Prostate gland (tissue), 2 donors: ENCODE data around the gene HSF2BP. TPM values are rescaled to one million over a fixed set of nuclear protein-coding genes. Genes with fewer than 3 reads are reported as not detected.
"Not testable (repeated sequence)": the region's sequence is repeated elsewhere in the genome, so short reads cannot be mapped to it uniquely, and the experiment has no call there.

Experiments
- DNase-seq: peaks from one replicate; pipeline ENCODE4 v3.0.0-alpha.2; 2019; ENCODE audit warnings: low spot score
- H3K27ac ChIP-seq, 2 donors: fragments of 200-600 bp; sonication (generic); 2 replicates each; pipeline ENCODE4 v1.5.1; 2017 to 2019
- H3K27me3 ChIP-seq: fragments of 200-600 bp; sonication (generic); replicated peaks from 2 replicates; pipeline ENCODE4 v1.5.1; 2019; ENCODE audit not compliant: insufficient read depth
- H3K36me3 ChIP-seq, 2 donors: fragments of 200-600 bp; sonication (generic); 1 replicate in 1 of 2; 2 replicates in 1 of 2; pipeline versions ENCODE4 v1.5.1 to v1.8.1; 2017 to 2019
- H3K4me1 ChIP-seq: fragments of 200-600 bp; sonication (generic); replicated peaks from 2 replicates; pipeline ENCODE4 v1.5.1; 2019
- H3K4me3 ChIP-seq, 2 donors: fragments of 200-600 bp; sonication (generic); 2 replicates each; pipeline ENCODE4 v1.5.1; 2017 to 2019
- H3K9me3 ChIP-seq: fragments of 200-600 bp; sonication (generic); 2 replicates; pipeline ENCODE4 v1.5.1; 2017
- POLR2A ChIP-seq: fragments of 450-650 bp; IDR thresholded peaks from one replicate; pipeline ENCODE4 v1.6.1; 2016; ENCODE audit warnings: antibody characterized with exemption, mild to moderate bottlenecking
- POLR2AphosphoS5 ChIP-seq: sonication (generic); formaldehyde crosslinking; IDR thresholded peaks from one replicate; pipeline ENCODE4 v1.6.1; 2017; ENCODE audit warnings: antibody characterized with exemption
- WGBS: methylation state at CpG from one replicate; pipeline ENCODE4 v1.1.5; 2018; 5-methylcytosine and 5-hydroxymethylcytosine counted together
- intact Hi-C: fragments of 100-400 bp; cut with DNase I; formaldehyde crosslinking; loops from one replicate; pipeline ENCODE4 v1.14.2; 2022
- total RNA-seq, 2 donors: library from RNA; depleted of rRNA; stranded (reverse); fragments of >200 nt; gene quantifications; one replicate each; pipeline ENCODE4 v1.1.0, GENCODE V29; 2016
- TF ChIP-seq, protein P1 (sequence below), 4 experiments: fragments of 200-600 bp in 2 of 4; fragments of 450-650 bp in 2 of 4; sonication (generic) in 2 of 4; IDR thresholded peaks; 1 replicate in 3 of 4; 2 replicates in 1 of 4; pipeline ENCODE4 v1.5.1; 2016 to 2019; ENCODE audit warnings: antibody characterized with exemption in 4 of 4, mild to moderate bottlenecking in 2 of 4, moderate library complexity in 2 of 4

The HSF2BP gene
- total RNA-seq, 2 donors from 2014 or later = 3.2 to 7.0 TPM

DNA sequence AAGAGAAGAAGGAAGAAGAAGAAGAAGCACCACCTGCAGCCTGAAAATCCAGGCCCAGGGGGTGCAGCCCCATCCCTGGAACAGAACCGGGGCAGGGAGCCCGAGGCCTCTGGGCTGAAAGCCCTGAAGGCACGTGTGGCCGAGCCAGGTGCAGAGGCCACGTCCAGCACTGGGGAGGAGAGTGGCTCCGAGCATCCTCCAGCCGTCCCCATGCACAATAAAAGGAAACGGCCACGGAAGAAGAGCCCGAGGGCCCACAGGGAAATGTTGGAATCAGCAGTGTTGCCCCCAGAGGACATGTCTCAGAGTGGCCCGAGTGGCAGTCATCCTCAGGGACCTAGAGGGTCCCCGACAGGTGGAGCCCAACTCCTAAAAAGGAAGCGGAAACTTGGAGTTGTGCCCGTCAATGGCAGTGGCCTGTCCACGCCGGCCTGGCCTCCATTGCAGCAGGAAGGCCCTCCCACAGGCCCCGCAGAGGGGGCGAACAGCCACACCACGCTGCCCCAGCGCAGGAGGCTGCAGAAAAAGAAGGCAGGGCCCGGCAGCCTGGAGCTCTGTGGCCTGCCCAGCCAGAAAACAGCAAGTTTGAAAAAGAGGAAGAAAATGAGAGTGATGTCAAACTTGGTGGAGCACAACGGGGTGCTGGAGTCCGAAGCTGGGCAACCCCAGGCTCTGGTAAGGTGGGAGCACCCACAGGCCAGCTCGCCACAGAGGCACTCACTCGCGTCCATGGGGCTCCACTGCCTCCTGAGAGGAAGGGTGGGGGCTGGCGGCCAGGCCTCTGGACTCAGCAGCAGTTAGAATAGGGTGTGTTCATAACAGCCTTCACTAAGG lies 28.5 kb upstream of the HSF2BP start:
- Histone ChIP-seq H3K36me3 (peaks cover 4 to 37% of the 10 kb centered on the region in 2 donors), H3K4me3 (no peak overlapping the region), H3K9me3 (no peaks in the 10 kb centered on the region), H3K27ac (no peak overlapping the region), H3K27me3 (no peaks in the 10 kb centered on the region), H3K4me1 (no peaks in the 10 kb centered on the region)
- WGBS = 92% methylated on average over 27 of the region's 27 CpGs
- TF ChIP-seq POLR2AphosphoS5 (no peak), POLR2A (no peak)
- TF ChIP-seq, protein P1, sequence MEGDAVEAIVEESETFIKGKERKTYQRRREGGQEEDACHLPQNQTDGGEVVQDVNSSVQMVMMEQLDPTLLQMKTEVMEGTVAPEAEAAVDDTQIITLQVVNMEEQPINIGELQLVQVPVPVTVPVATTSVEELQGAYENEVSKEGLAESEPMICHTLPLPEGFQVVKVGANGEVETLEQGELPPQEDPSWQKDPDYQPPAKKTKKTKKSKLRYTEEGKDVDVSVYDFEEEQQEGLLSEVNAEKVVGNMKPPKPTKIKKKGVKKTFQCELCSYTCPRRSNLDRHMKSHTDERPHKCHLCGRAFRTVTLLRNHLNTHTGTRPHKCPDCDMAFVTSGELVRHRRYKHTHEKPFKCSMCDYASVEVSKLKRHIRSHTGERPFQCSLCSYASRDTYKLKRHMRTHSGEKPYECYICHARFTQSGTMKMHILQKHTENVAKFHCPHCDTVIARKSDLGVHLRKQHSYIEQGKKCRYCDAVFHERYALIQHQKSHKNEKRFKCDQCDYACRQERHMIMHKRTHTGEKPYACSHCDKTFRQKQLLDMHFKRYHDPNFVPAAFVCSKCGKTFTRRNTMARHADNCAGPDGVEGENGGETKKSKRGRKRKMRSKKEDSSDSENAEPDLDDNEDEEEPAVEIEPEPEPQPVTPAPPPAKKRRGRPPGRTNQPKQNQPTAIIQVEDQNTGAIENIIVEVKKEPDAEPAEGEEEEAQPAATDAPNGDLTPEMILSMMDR (IDR thresholded peaks at IDR 0.05) = no peak
- DNase-seq = no peak
- intact Hi-C loops = no loop called here

DNA sequence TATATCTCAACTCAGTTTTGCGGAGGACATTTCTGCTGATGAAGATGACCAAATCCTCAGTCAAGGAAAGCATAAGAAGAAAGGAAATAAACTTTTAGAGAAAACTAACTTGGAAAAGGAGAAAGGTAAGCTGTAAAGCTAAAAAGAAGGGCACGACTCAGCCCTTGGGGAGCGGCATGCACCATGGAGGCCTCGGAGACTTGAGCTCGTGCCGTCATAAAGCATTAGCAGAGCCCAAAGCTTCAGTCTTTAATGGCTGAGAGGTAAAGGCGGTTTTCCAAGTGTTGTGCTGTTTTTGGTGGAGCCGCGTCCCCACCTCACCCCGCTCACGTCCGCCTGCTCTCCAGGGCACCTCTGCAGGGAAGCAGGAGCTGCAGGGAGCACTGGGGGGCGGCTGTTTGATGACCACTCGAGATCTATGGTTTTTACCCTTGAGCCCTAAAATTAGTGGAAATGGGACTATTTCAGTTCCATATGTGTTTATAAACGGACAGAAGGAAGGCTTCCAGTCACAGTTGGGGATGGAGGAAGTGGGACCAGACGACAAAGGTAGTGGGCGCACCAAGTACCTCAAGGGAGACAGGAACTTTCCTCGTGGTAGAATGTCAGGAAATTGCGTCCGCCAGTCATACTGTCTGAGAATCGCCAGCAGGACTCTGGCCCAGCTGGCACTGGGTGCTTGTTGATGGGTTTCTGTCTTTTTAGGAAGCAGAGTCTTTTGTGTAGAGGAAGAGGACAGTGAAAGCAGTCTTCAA lies 27.7 kb upstream of the HSF2BP start:
- Histone ChIP-seq H3K27me3 (no peaks in the 10 kb centered on the region), H3K4me1 (no peaks in the 10 kb centered on the region), H3K27ac (no peak overlapping the region), H3K9me3 (no peaks in the 10 kb centered on the region), H3K4me3 (no peak overlapping the region), H3K36me3 (peaks cover 4 to 37% of the 10 kb centered on the region in 2 donors)
- intact Hi-C loops = no loop called here
- 92% methylated on average over 21 of the region's 21 CpGs for WGBS
- DNase-seq = no peak
- TF ChIP-seq POLR2A (no peak), POLR2AphosphoS5 (no peak)
- TF ChIP-seq, protein P1 (IDR thresholded peaks at IDR 0.05) = no peak

DNA sequence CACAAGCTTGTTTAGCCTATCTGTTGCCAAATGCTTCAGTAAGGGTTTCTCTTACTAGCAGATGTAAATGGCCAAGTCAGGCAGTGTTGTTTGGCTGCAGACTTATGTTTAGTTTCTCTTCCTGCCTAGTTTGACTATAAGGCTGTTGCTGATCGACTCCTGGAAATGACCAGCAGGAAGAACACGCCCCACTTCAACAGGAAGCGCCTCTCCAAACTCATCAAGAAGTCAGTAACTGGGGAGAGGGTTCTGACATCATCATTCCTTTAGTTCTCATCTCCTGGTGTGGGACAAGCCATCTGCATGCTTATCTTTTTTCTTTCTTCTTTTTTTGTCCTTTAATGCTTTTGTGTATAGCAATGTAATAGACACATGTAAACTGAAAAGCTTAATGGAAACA lies 25.1 kb upstream of the HSF2BP start:
- Histone ChIP-seq H3K4me3 (no peak overlapping the region), H3K36me3 (peaks cover 4 to 28% of the 10 kb centered on the region in 2 donors), H3K4me1 (no peaks in the 10 kb centered on the region), H3K9me3 (no peaks in the 10 kb centered on the region), H3K27me3 (no peaks in the 10 kb centered on the region), H3K27ac (no peak overlapping the region)
- TF ChIP-seq POLR2A = no peak
- 90% methylated on average over 3 of the region's 3 CpGs for WGBS
- intact Hi-C loops = no loop called here
- DNase-seq = no peak

DNA sequence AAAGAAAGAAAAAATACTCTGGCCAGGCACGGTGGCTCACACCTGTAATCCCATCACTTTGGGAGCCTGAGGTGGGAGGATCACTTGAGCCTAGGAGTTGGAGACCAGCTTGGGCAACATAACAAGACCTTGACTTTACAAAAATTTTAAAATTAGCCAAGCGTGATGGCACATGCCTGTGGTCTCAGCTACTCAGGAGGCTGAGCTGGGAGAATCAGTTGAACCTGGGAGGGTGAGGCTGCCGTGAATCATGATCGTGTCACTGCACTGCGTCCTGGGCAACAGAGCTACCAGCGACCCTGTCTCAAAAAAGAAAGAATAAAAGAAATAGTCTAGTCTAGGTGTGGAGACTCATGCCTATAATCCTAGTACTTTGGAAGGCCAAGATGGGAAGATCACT lies 22.4 kb upstream of the HSF2BP start:
- H3K27ac ChIP-seq = no peak overlapping the region
- no peaks in the 10 kb centered on the region for H3K9me3 ChIP-seq
- DNase-seq = no peak
- no peaks in the 10 kb centered on the region for H3K27me3 ChIP-seq
- H3K4me3 ChIP-seq = no peak overlapping the region
- peaks cover 0 to 9% of the 10 kb centered on the region in 2 donors for H3K36me3 ChIP-seq
- TF ChIP-seq, protein P1 (IDR thresholded peaks at IDR 0.05) = no peak
- no peak for TF ChIP-seq POLR2AphosphoS5
- TF ChIP-seq POLR2A = no peak
- intact Hi-C loops = no loop called here
- 96% methylated on average over 6 of the region's 6 CpGs for WGBS
- no peaks in the 10 kb centered on the region for H3K4me1 ChIP-seq

DNA sequence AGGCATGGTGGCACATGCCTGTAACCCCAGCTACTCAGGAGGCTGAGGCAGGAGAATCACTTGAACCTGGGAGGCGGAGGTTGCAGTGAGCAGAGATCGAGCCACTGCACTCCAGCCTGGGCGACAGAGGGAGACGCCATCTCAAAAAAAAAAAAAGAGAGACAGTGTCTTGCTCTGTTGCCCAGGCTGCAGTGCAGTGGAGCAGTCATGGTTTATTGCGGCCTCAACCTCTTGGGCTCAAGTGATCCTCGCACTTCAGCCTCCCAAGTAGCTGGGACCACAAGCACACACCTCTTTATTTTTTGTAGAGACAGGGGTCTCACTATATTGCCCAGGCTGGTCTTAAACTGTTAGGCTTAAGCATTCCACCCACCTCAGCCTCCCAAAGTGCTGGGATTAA lies 21.1 kb upstream of the HSF2BP start:
- H3K27ac ChIP-seq, intact Hi-C loops, DNase-seq, H3K36me3 ChIP-seq, H3K27me3 ChIP-seq, H3K9me3 ChIP-seq, H3K4me3 ChIP-seq, H3K4me1 ChIP-seq: not testable (repeated sequence)
- WGBS = 91% methylated on average over 6 of the region's 6 CpGs
